CD14-positive monocyte (primary cell): ENCODE data around the gene ATOH8. TPM values are rescaled to one million over a fixed set of nuclear protein-coding genes. Genes with fewer than 3 reads are reported as not detected.

Experiments
- DNase-seq, 3 donors: peaks; one replicate each; pipeline ENCODE4 v3.0.0-alpha.2; 2011 to 2022
- H2AFZ ChIP-seq: 2 replicates; pipeline ENCODE4 v1.6.0; 2012; ENCODE audit warnings: mild to moderate bottlenecking, low read depth, low read length, inconsistent platforms; ENCODE audit not compliant: insufficient read depth, poor library complexity, severe bottlenecking
- H3K27ac ChIP-seq, 2 donors: 1 replicate in 1 of 2; 2 replicates in 1 of 2; pipeline ENCODE4 v1.5.1; 2012 to 2013; ENCODE audit warnings: low read length in 2 of 2, control low read depth in 1 of 2, inconsistent platforms in 1 of 2, low read depth in 1 of 2, mild to moderate bottlenecking in 1 of 2
- H3K27me3 ChIP-seq, 2 donors: one replicate each; pipeline versions ENCODE4 v1.6.0 to v1.6.1; 2011 to 2013; ENCODE audit warnings: low read length in 2 of 2; ENCODE audit not compliant: control insufficient read depth in 2 of 2, insufficient read depth in 2 of 2
- H3K36me3 ChIP-seq, 2 donors: replicated peaks in 1 of 2; 1 replicate in 1 of 2; 2 replicates in 1 of 2; pipeline versions ENCODE4 v1.5.1 to v1.6.1; 2012 to 2013; ENCODE audit warnings: low read length in 2 of 2, control low read depth in 1 of 2, inconsistent platforms in 1 of 2, mild to moderate bottlenecking in 1 of 2; ENCODE audit not compliant: insufficient read depth in 2 of 2, control insufficient read depth in 1 of 2
- H3K4me1 ChIP-seq, 2 donors: 1 replicate in 1 of 2; 2 replicates in 1 of 2; pipeline versions ENCODE4 v1.5.1 to v1.6.1; 2012 to 2013; ENCODE audit warnings: low read length in 2 of 2, control low read depth in 1 of 2, inconsistent platforms in 1 of 2, mild to moderate bottlenecking in 1 of 2, moderate library complexity in 1 of 2; ENCODE audit not compliant: insufficient read depth in 2 of 2, control insufficient read depth in 1 of 2
- H3K4me2 ChIP-seq: replicated peaks from 2 replicates; pipeline ENCODE3; 2012; ENCODE audit warnings: low read length, moderate library complexity, mild to moderate bottlenecking; ENCODE audit not compliant: poor library complexity, severe bottlenecking; ENCODE audit errors: extremely low read depth
- H3K4me3 ChIP-seq, 3 experiments: fragments of 200-600 bp in 1 of 3; sonication (generic) in 1 of 3; replicated peaks in 1 of 3; 1 replicate in 2 of 3; 2 replicates in 1 of 3; pipeline ENCODE4 v1.5.1; 2011 to 2013; ENCODE audit warnings: low read length in 3 of 3, mild to moderate bottlenecking in 3 of 3, control low read depth in 2 of 3, low read depth in 2 of 3, inconsistent platforms in 1 of 3, moderate library complexity in 1 of 3
- H3K79me2 ChIP-seq: 2 replicates; pipeline ENCODE4 v1.6.0; 2012; ENCODE audit warnings: mild to moderate bottlenecking, control low read depth, inconsistent platforms, low read length, moderate library complexity; ENCODE audit not compliant: insufficient read depth
- H3K9ac ChIP-seq: 2 replicates; pipeline ENCODE4 v1.6.0; 2017; ENCODE audit warnings: low read length, mild to moderate bottlenecking; ENCODE audit not compliant: insufficient read depth, poor library complexity, severe bottlenecking
- H3K9me3 ChIP-seq, 2 donors: replicated peaks in 1 of 2; 1 replicate in 1 of 2; 2 replicates in 1 of 2; pipeline versions ENCODE4 v1.5.1 to v1.6.1; 2012 to 2013; ENCODE audit warnings: low read length in 2 of 2, control low read depth in 1 of 2; ENCODE audit not compliant: control insufficient read depth in 1 of 2, insufficient read depth in 1 of 2
- H4K20me1 ChIP-seq: 2 replicates; pipeline ENCODE4 v1.6.0; 2012; ENCODE audit warnings: mild to moderate bottlenecking, low read length, control low read depth, moderate library complexity; ENCODE audit not compliant: insufficient read depth
- H3K27ac Mint-ChIP-seq, 7 donors: one replicate each; pipeline ENCODE4 v1.8.0; 2020; ENCODE audit warnings: mild to moderate bottlenecking in 7 of 7, mixed read lengths in 7 of 7, moderate library complexity in 6 of 7, inconsistent platforms in 2 of 7
- H3K27me3 Mint-ChIP-seq, 3 donors: one replicate each; pipeline ENCODE4 v1.8.0; 2021 to 2022; ENCODE audit warnings: low read depth in 3 of 3, mild to moderate bottlenecking in 3 of 3, mixed read lengths in 3 of 3, moderate library complexity in 3 of 3, inconsistent platforms in 1 of 3
- H3K36me3 Mint-ChIP-seq, 2 donors: one replicate each; pipeline ENCODE4 v1.8.0; 2020; ENCODE audit warnings: mixed read lengths in 2 of 2, inconsistent platforms in 1 of 2, mild to moderate bottlenecking in 1 of 2
- H3K4me1 Mint-ChIP-seq: one replicate; pipeline ENCODE4 v1.8.0; 2020; ENCODE audit warnings: mild to moderate bottlenecking, mixed read lengths
- H3K4me3 Mint-ChIP-seq, 2 donors: one replicate each; pipeline ENCODE4 v1.8.0; 2020; ENCODE audit warnings: mild to moderate bottlenecking in 2 of 2, mixed read lengths in 2 of 2, moderate library complexity in 1 of 2
- H3K9me3 Mint-ChIP-seq, 7 donors: one replicate each; pipeline ENCODE4 v1.8.0; 2020 to 2022; ENCODE audit warnings: mixed read lengths in 7 of 7, mild to moderate bottlenecking in 6 of 7, moderate library complexity in 6 of 7, inconsistent platforms in 2 of 7
- CTCF ChIP-seq: fragments of 200-600 bp; IDR thresholded peaks from one replicate; pipeline ENCODE4 v1.8.0; 2022; ENCODE audit warnings: antibody characterized with exemption, mild to moderate bottlenecking
- WGBS: methylation state at CpG from one replicate; pipeline ENCODE4 v1.1.5; 2013; ENCODE audit warnings: missing lambda C conversion rate; ENCODE audit not compliant: insufficient coverage; 5-methylcytosine and 5-hydroxymethylcytosine counted together
- intact Hi-C, 2 donors: fragments of 100-400 bp; cut with micrococcal nuclease; formaldehyde crosslinking; loops; one replicate each; pipeline versions ENCODE4 v1.15.0 to v1.15.1; 2023
- polyA plus RNA-seq, 3 donors: library from polyadenylated mRNA; depleted of rRNA in 1 of 3; unstranded in 2 of 3; stranded (reverse) in 1 of 3; fragments of 300-500 nt in 2 of 3; fragments of >200 nt in 1 of 3; fragmentation: Illumina TruSeq in 2 of 3; gene quantifications; 1 replicate in 2 of 3; 2 replicates in 1 of 3; pipeline ENCODE4 v1.2.3, GENCODE V29; 2012 to 2021

The ATOH8 gene
- polyA plus RNA-seq, 3 donors: 2.0 to 3.9 (median 2.1) TPM

GRCh38 chr2:85756195-85756594 is 2.4 kb downstream of the ATOH8 start:
- no peaks in the 10 kb centered on the region for H3K79me2 ChIP-seq
- H3K9ac ChIP-seq: no peak overlapping the region
- no peak overlapping the region for H3K27ac Mint-ChIP-seq
- H3K27me3 ChIP-seq: peaks cover 36 to 48% of the 10 kb centered on the region in 2 donors
- no peak for TF ChIP-seq CTCF
- H3K27me3 Mint-ChIP-seq: peaks cover 48 to 65% (median 51%) of the 10 kb centered on the region in 3 donors
- no peak overlapping the region for H2AFZ ChIP-seq
- H3K4me1 Mint-ChIP-seq: peaks cover 35% of the 10 kb centered on the region
- H3K27ac ChIP-seq: no peak overlapping the region
- 93% methylated on average over 5 of the region's 6 CpGs for WGBS
- H3K36me3 Mint-ChIP-seq: peaks cover 10 to 12% of the 10 kb centered on the region in 2 donors
- H3K4me3 ChIP-seq: peak overlapping the region in 1 of 3 experiments; percentile 84
- peaks cover 27 to 46% of the 10 kb centered on the region in 2 donors for H3K4me1 ChIP-seq
- intact Hi-C loops: no loop called here
- peak overlapping the region; percentile 93 for H3K4me2 ChIP-seq
- H3K9me3 Mint-ChIP-seq: peaks cover 0 to 33% (median 2%) of the 10 kb centered on the region in 7 donors
- H3K9me3 ChIP-seq: peaks cover 0 to 6% of the 10 kb centered on the region in 2 donors
- peak overlapping the region in 1 of 2 donors; percentile 64 for H3K4me3 Mint-ChIP-seq
- peaks cover 20% of the 10 kb centered on the region for H4K20me1 ChIP-seq
- no peak for DNase-seq
- no peaks in the 10 kb centered on the region for H3K36me3 ChIP-seq

- peaks cover 20% of the 10 kb centered on the region for H4K20me1 ChIP-seq
- Mint-ChIP-seq H3K36me3 (peaks cover 10 to 12% of the 10 kb centered on the region in 2 donors), H3K27ac (peak overlapping the region in 2 of 7 donors; percentile 36 to 77), H3K27me3 (peaks cover 40 to 58% (median 44%) of the 10 kb centered on the region in 3 donors), H3K4me1 (peaks cover 35% of the 10 kb centered on the region), H3K9me3 (peaks cover 0 to 30% (median 2%) of the 10 kb centered on the region in 7 donors), H3K4me3 (peak overlapping the region in 1 of 2 donors; percentile 64)
- H3K27ac ChIP-seq: no peak overlapping the region
- WGBS: 96% methylated on average over 4 of the region's 9 CpGs
- H3K79me2 ChIP-seq: no peaks in the 10 kb centered on the region
- H3K9ac ChIP-seq: no peak overlapping the region
- peak overlapping the region; percentile 93 for H3K4me2 ChIP-seq
- no peaks in the 10 kb centered on the region for H3K36me3 ChIP-seq
- DNase-seq: no peak
- no peak for TF ChIP-seq CTCF
- intact Hi-C loops: no loop called here
- peaks cover 27 to 46% of the 10 kb centered on the region in 2 donors for H3K4me1 ChIP-seq
- no peak overlapping the region for H2AFZ ChIP-seq
- H3K9me3 ChIP-seq: peaks cover 0 to 6% of the 10 kb centered on the region in 2 donors
- H3K27me3 ChIP-seq: peaks cover 29 to 40% of the 10 kb centered on the region in 2 donors
- H3K4me3 ChIP-seq: peak overlapping the region in 1 of 3 experiments; percentile 84
These were observed 3.1 kb downstream of the ATOH8 start for GRCh38 chr2:85756822-85757435.
